Measurements from ENCODE around the gene MGAT4A. TPM values are rescaled to one million over a fixed set of nuclear protein-coding genes. Genes with fewer than 3 reads are reported as not detected.

Gene MGAT4A
- total and polyA plus RNA-seq, 2 of the 13 experiments (the other 11 are each of a cell fraction or from before 2014, with no cell fraction given), result 47.2 to 90.9 TPM

DNA sequence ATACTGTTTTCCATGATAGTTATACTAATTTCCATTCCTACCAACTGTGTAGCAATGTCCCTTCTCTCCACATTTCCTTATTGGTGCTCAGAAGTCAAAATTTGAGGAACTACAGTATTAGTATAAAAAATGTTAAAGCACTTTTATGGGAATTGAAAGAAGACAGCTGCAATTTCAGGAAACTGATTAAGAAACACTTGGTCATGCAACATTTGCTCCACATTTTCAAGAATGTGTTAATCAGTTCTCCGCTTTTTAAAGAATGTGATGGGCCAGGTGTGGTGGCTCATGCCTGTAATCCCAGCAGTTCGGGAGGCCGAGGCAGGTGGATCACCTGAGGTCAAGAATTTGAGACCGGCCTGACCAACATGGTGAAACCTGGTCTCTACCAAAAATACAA lies 33.6 kb upstream of the MGAT4A start:
- Histone ChIP-seq H3K79me2 (ENCODE audit: insufficient read depth, low read length) (no peaks in the 10 kb centered on the region), H3K36me3 (replicated peaks in 1 of 2; ENCODE audit: control insufficient read depth in 1 of 2, insufficient read depth in 2 of 2, low read length in 2 of 2) (no peaks in the 10 kb centered on the region), H3K4me3 (replicated peaks in 1 of 3; ENCODE audit: insufficient read depth in 1 of 3, low read depth in 2 of 3, low read length in 3 of 3) (no peak overlapping the region), H3K4me2 (ENCODE audit: low read depth, low read length) (no peak overlapping the region), H3K9ac (ENCODE audit: insufficient read depth, low read depth, low read length) (no peak overlapping the region), H3K27ac (ENCODE audit: extremely low read length, insufficient read depth, low read length) (no peak overlapping the region), H3K27me3 (ENCODE audit: control insufficient read depth in 1 of 2, insufficient read depth in 2 of 2, low read length in 2 of 2) (no peaks in the 10 kb centered on the region), H3K9me3 (ENCODE audit: low read length) (no peaks in the 10 kb centered on the region), H3K4me1 (ENCODE audit: insufficient read depth, low read length) (peaks cover 58% of the 10 kb centered on the region), H2AFZ (ENCODE audit: low read length) (no peak overlapping the region), H4K20me1 (ENCODE audit: insufficient read depth, low read length) (no peaks in the 10 kb centered on the region)
- WGBS (ENCODE audit: low lambda C conversion rate), result 98% methylated on average over 4 of the region's 4 CpGs
- FAIRE-seq, result no peak
- in situ Hi-C loops (cut with HindIII; ENCODE audit: extremely low pct_ligation_motif_present, low pct_unique_long_range_greater_than_20kb), result no loop called here
- intact Hi-C loops (cut with micrococcal nuclease; ENCODE audit: unreplicated experiment), result no loop called here
- ChIA-PET CTCF (ENCODE audit: low intra/inter-chr PET ratio, low total read pairs) (no interaction called here), POLR2A (interaction anchor here (1.1 kb wide), 1 partner anchor 31 kb away, joined by 3 read pairs; no protein-coding TSS in a partner anchor)
- TF ChIP-seq ZNF225 (CRISPR knock-in tag; IDR thresholded peaks at IDR 0.05), result no peak
- no peak for TF ChIP-seq ZNF30 (CRISPR knock-in tag; IDR thresholded peaks at IDR 0.05)
- no peak for TF ChIP-seq ISX (CRISPR knock-in tag; conservative IDR thresholded peaks at IDR 0.05)
- no peak for TF ChIP-seq ZNF441 (CRISPR knock-in tag; IDR thresholded peaks at IDR 0.05; ENCODE audit: borderline replicate concordance)
- no peak for DNase-seq (ENCODE audit: low spot score)
- ATAC-seq, result no peak
- BruUV-seq (replicated peaks), result no TSS peak

DNA sequence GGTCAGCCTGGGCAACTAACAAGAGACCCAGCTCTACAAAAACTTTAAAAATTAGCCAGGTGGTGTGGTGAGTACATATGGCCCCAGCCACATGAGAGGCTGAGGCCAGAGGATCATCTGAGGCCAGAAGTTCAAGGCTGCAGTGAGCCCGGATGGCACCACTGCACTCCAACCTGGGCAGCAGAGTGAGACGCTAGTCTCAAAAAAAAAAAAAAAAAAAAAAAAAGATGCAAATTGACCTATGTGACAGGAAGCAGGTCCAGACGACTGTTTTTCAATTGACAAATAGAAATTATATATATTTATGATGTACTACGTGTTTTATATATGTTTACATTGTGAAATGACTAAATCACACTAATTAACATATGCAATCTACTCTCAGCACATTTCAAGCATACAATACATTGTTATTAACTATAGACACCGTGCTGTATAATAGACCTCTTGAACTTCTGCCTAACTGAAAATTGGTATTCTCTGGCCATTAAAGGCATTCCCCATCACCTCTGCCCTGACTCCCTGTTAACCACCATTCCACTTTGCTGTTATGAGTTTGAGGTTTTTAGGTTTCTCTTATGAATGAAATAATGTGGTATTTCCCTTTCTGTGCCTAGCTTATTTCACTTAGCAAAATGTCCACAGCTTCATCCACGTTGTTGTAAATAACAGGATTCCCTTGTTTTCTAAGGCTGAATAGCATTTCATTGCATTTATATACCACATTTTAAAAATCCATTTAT lies 32.4 kb upstream of the MGAT4A start:
- Histone ChIP-seq H3K27me3 (ENCODE audit: control insufficient read depth in 1 of 2, insufficient read depth in 2 of 2, low read length in 2 of 2) (no peaks in the 10 kb centered on the region), H3K27ac (ENCODE audit: extremely low read length, insufficient read depth, low read length) (no peak overlapping the region), H3K79me2 (ENCODE audit: insufficient read depth, low read length) (no peaks in the 10 kb centered on the region), H3K4me1 (ENCODE audit: insufficient read depth, low read length) (peaks cover 47% of the 10 kb centered on the region), H3K9ac (ENCODE audit: insufficient read depth, low read depth, low read length) (no peak overlapping the region), H4K20me1 (ENCODE audit: insufficient read depth, low read length) (no peaks in the 10 kb centered on the region), H3K4me2 (ENCODE audit: low read depth, low read length) (no peak overlapping the region), H3K4me3 (replicated peaks in 1 of 3; ENCODE audit: insufficient read depth in 1 of 3, low read depth in 2 of 3, low read length in 3 of 3) (no peak overlapping the region), H2AFZ (ENCODE audit: low read length) (no peak overlapping the region), H3K36me3 (replicated peaks in 1 of 2; ENCODE audit: control insufficient read depth in 1 of 2, insufficient read depth in 2 of 2, low read length in 2 of 2) (no peaks in the 10 kb centered on the region), H3K9me3 (ENCODE audit: low read length) (no peaks in the 10 kb centered on the region)
- ATAC-seq, result no peak
- ChIA-PET CTCF (ENCODE audit: low intra/inter-chr PET ratio, low total read pairs) (no interaction called here), POLR2A (no interaction called here)
- DNase-seq (ENCODE audit: low spot score), result no peak
- BruUV-seq (replicated peaks), result no TSS peak
- 47% methylated on average over 6 of the region's 6 CpGs for WGBS (ENCODE audit: low lambda C conversion rate)
- no peak for FAIRE-seq
- intact Hi-C loops (cut with micrococcal nuclease; ENCODE audit: unreplicated experiment), result no loop called here
- in situ Hi-C loops (cut with HindIII; ENCODE audit: extremely low pct_ligation_motif_present, low pct_unique_long_range_greater_than_20kb), result no loop called here
- TF ChIP-seq PRDM10 (CRISPR knock-in tag; IDR thresholded peaks at IDR 0.05; ENCODE audit: low read depth) (no peak), ZNF121 (CRISPR knock-in tag; IDR thresholded peaks at IDR 0.05) (peak; percentile 47), ZC3H4 (CRISPR knock-in tag; IDR thresholded peaks at IDR 0.05; ENCODE audit: borderline replicate concordance) (no peak), ZSCAN25 (CRISPR knock-in tag; IDR thresholded peaks at IDR 0.05) (no peak)
- TF ChIP-seq, protein P1, sequence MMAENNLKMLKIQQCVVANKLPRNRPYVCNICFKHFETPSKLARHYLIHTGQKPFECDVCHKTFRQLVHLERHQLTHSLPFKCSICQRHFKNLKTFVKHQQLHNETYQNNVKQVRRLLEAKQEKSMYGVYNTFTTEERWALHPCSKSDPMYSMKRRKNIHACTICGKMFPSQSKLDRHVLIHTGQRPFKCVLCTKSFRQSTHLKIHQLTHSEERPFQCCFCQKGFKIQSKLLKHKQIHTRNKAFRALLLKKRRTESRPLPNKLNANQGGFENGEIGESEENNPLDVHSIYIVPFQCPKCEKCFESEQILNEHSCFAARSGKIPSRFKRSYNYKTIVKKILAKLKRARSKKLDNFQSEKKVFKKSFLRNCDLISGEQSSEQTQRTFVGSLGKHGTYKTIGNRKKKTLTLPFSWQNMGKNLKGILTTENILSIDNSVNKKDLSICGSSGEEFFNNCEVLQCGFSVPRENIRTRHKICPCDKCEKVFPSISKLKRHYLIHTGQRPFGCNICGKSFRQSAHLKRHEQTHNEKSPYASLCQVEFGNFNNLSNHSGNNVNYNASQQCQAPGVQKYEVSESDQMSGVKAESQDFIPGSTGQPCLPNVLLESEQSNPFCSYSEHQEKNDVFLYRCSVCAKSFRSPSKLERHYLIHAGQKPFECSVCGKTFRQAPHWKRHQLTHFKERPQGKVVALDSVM (CRISPR knock-in tag; IDR thresholded peaks at IDR 0.05), result peak; percentile 83; the same call in 1 of the 2 replicates
